Measurements from ENCODE around the gene TTLL13. TPM values are rescaled to one million over a fixed set of nuclear protein-coding genes. Genes with fewer than 3 reads are reported as not detected.
A peak's percentile ranks its signal among the peaks of the same experiment; 100 is the strongest.

Gene TTLL13
- total RNA-seq, 1 donor from 2014 or later = not detected

DNA sequence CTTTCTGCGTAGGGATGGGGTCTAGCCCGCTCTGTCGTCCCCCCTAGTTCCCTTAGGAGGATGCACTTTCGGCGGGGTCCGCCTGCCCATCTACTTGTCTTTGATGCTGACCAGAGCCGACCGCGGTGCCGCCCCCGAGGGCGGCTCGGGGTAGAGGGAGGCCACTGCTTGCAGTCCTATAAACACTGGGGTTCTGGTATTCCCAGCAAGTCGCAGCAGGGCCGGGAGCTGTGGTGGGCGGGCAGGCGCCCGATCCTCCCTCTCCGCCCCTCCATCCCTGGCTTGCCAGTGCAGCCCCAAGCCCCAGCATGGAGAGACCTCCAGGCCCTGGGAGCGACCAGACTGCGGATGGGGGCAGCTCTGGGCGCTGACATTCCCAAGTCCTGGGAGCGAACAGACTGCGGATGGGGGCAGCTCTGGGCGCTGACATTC lies 47.4 kb upstream of the TTLL13 start:
- Histone ChIP-seq H4K20me1 (ENCODE audit: low read depth) (peaks cover 47% of the 10 kb centered on the region), H3K4me1 (peaks cover 11% of the 10 kb centered on the region), H3K36me3 (no peaks in the 10 kb centered on the region), H3K27ac (no peak overlapping the region), H3K27me3 (no peaks in the 10 kb centered on the region), H3K9ac (peak overlapping the region; percentile 46), H3K4me2 (peak overlapping the region; percentile 93), H3K79me2 (ENCODE audit: low read depth) (peaks cover 27% of the 10 kb centered on the region), H3K9me3 (ENCODE audit: low read depth) (no peaks in the 10 kb centered on the region), H3K4me3 (peak overlapping the region; percentile 89), H2AFZ (replicated peaks) (peak overlapping the region; percentile 69), H3F3A (ENCODE audit: low read depth) (peaks cover 23% of the 10 kb centered on the region)
- Mint-ChIP-seq H3K9me3 (no peaks in the 10 kb centered on the region), H3K4me1 (peaks cover 39% of the 10 kb centered on the region), H3K27ac (peak overlapping the region; percentile 60), H3K4me3 (peak overlapping the region; percentile 87), H3K36me3 (no peaks in the 10 kb centered on the region), H3K27me3 (ENCODE audit: insufficient read depth, low read depth) (peaks cover 6% of the 10 kb centered on the region)
- peak; percentile 55 for DNase-seq (ENCODE audit: low spot score)
- TF ChIP-seq CTCF (IDR thresholded peaks at IDR 0.05) (no peak), EZH2phosphoT487 (IDR thresholded peaks at IDR 0.05) (no peak), EZH2 (IDR thresholded peaks at IDR 0.05) (no peak)

DNA sequence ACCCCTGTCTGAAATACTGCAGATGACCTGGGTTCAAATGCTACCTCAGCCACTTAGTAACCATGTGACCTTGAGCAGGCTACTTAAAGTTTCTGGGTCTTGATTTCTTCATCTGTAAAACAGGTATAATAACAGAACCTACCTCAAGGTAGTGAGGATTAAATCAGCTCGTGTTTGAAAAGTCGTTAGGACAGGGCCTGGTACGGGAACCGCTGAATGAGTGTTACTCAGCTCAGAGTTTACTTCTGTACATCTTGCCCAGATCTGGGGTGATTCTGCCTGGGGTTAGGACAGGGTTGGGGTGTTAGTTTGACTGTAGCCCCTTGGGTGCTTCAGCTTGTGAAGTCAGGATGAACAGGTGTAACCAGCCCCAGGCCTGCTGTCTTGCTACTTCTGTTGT lies 46.4 kb upstream of the TTLL13 start:
- Mint-ChIP-seq H3K4me1 (peaks cover 39% of the 10 kb centered on the region), H3K4me3 (peak overlapping the region; percentile 87), H3K36me3 (peaks cover 6% of the 10 kb centered on the region), H3K27ac (no peak overlapping the region), H3K27me3 (ENCODE audit: insufficient read depth, low read depth) (peaks cover 6% of the 10 kb centered on the region), H3K9me3 (no peaks in the 10 kb centered on the region)
- H3K79me2 ChIP-seq (ENCODE audit: low read depth) = peaks cover 27% of the 10 kb centered on the region
- H3K27ac ChIP-seq = no peak overlapping the region
- TF ChIP-seq EZH2phosphoT487 (IDR thresholded peaks at IDR 0.05) (no peak), EZH2 (IDR thresholded peaks at IDR 0.05) (no peak), CTCF (IDR thresholded peaks at IDR 0.05) (no peak)
- peaks cover 47% of the 10 kb centered on the region for H4K20me1 ChIP-seq (ENCODE audit: low read depth)
- H3K4me3 ChIP-seq = no peak overlapping the region
- H3K36me3 ChIP-seq = no peaks in the 10 kb centered on the region
- H2AFZ ChIP-seq (replicated peaks) = no peak overlapping the region
- no peaks in the 10 kb centered on the region for H3K27me3 ChIP-seq
- no peaks in the 10 kb centered on the region for H3K9me3 ChIP-seq (ENCODE audit: low read depth)
- DNase-seq (ENCODE audit: low spot score) = no peak
- H3K9ac ChIP-seq = no peak overlapping the region
- H3F3A ChIP-seq (ENCODE audit: low read depth) = peaks cover 23% of the 10 kb centered on the region
- H3K4me2 ChIP-seq = peak overlapping the region; percentile 93
- H3K4me1 ChIP-seq = peaks cover 11% of the 10 kb centered on the region

- Histone ChIP-seq H3K27ac (no peak overlapping the region), H3K4me3 (no peak overlapping the region), H4K20me1 (ENCODE audit: low read depth) (peaks cover 47% of the 10 kb centered on the region), H3K4me1 (peaks cover 11% of the 10 kb centered on the region), H3K36me3 (no peaks in the 10 kb centered on the region), H3K9ac (no peak overlapping the region), H3K9me3 (ENCODE audit: low read depth) (no peaks in the 10 kb centered on the region), H3K79me2 (ENCODE audit: low read depth) (peaks cover 27% of the 10 kb centered on the region), H3K27me3 (no peaks in the 10 kb centered on the region), H3F3A (ENCODE audit: low read depth) (peaks cover 23% of the 10 kb centered on the region), H2AFZ (replicated peaks) (no peak overlapping the region), H3K4me2 (no peak overlapping the region)
- Mint-ChIP-seq H3K9me3 (no peaks in the 10 kb centered on the region), H3K27me3 (ENCODE audit: insufficient read depth, low read depth) (peaks cover 6% of the 10 kb centered on the region), H3K36me3 (peaks cover 6% of the 10 kb centered on the region), H3K27ac (no peak overlapping the region), H3K4me1 (peaks cover 39% of the 10 kb centered on the region), H3K4me3 (peak overlapping the region; percentile 87)
- no peak for TF ChIP-seq EZH2phosphoT487 (IDR thresholded peaks at IDR 0.05)
- TF ChIP-seq EZH2 (IDR thresholded peaks at IDR 0.05) = no peak
- TF ChIP-seq CTCF (IDR thresholded peaks at IDR 0.05) = no peak
- DNase-seq (ENCODE audit: low spot score) = no peak
Measured at GRCh38 chr15:90203473-90203872, 45.9 kb upstream of the TTLL13 start.
